Right renal cortex interstitium (tissue), 3 donors: Measurements from ENCODE around the gene MYADML2. TPM values are rescaled to one million over a fixed set of nuclear protein-coding genes. Genes with fewer than 3 reads are reported as not detected.
"Not testable (repeated sequence)": the region's sequence is repeated elsewhere in the genome, so short reads cannot be mapped to it uniquely, and the experiment has no call there.

Experiments used
- DNase-seq, 3 donors: peaks; one replicate each; pipeline ENCODE4 v3.0.0-alpha.2; 2013; ENCODE audit warnings: low read depth in 3 of 3, low spot score in 2 of 3
- polyA plus RNA-seq, 3 donors: library from polyadenylated mRNA; unstranded; fragments of 120-200 nt; gene quantifications; one replicate each; pipeline ENCODE4 v1.2.1, GENCODE V29; 2013; ENCODE audit not compliant: insufficient read length in 3 of 3

The MYADML2 gene
- polyA plus RNA-seq, 3 donors, result 0.07 to 0.08 TPM; not detected in 1

DNA sequence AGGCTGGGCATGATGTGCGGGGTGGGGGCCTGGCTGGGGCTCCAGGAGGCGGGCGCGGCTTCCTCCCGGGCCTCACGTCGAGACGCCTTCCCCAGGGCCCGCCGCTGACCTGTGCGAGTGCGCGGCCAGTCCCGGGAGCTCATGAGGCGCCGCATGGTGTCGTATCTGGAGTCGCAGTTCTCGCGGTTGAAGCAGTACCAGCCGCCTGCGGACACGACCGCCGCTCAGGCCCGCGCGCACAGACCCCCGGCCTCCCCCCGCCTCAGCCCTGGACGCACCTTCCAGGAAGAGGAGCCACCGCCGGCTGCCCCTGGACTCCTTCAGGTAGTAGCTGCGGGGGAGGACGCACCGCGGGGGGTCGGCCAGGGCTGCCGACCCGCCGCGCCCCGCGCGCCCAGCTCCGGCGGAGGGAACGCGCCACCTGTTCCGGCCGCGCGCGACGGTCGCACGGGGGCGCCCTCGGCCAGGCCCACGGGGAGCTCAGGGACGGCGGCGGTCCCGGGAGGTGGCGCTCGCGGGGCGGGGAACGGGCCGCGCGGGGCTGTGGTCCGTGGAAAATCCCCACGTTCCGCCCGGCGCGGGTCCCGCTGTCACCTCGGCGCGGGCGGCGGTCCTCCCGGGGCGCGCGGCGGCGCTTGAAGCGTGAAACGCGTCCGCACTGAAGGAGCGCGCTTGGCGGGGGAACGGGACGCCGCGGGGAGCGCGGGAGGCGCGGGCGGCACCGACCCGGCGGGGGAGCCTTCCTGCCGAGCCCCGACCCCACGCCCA is 12.5 kb upstream of the MYADML2 start:
- DNase-seq, result no peak

DNA sequence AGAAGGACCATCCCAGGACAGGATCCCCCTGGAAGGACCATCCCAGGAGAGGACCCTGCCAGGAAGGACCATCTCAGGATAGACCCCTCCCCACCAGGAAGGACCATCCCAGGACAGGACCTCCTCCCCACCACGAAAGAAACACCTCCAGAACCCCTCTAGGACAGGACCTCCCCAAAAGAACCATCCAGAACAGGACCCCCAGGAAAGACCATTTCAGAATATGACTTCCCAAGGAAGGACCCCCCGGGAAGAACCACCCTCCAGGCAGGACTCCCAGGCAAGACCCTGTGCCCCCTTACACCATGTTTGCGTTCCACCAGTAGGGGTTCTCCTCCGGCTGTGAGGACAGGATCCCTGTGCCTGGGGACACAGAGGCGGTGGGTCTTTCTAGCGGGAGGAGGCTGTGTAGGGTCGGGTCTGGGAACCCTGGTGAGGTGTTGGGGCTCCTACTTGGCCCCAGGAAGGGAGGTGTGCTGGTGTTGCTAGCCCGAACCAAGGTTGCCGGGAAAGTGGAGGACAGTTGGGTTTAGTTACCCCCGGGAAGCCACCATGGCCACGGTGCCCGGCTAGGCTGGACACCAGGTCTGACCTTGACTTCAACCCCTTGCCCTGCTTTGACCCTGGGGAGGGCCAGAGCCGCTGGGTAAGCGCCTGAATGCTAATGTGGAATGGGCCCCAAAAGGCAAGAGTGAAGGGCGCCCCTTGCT is 11.8 kb upstream of the MYADML2 start:
- DNase-seq, result no peak

DNA sequence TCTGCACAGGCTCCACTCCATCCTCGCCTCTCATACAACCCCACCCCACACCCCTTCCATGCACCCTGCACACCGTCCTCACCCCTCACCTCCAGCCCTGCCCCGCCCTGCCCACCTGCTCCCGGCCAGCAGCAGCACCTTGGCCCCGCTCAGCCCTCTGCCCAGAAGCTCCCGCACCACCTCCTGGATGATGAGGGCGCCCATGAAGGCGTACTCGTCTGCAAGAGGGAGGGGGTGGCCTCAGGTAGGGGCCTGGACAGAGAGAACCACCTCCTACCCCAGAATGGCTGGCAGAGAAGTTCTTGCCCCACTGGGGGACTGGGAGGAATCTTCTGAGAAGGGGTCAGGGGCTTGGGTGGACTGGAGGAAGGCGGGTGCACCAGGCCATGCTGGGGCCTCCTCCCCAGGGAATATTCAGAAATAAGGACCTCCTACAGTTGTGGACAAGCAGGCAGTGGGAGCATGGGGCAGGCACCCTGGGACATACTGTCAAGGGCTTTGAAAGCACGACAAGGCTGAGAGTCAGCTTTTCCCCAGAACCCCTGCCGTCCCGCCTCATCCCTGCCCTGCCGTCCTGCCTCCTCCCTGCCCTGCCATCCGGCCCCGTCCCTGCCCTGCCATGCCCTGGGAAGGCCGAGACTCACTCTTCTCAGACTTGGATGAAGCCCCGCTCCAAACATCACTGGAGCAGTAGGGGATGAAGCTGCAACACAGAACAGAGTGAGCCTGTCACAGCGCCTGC is 10.8 kb upstream of the MYADML2 start:
- no peak for DNase-seq

DNA sequence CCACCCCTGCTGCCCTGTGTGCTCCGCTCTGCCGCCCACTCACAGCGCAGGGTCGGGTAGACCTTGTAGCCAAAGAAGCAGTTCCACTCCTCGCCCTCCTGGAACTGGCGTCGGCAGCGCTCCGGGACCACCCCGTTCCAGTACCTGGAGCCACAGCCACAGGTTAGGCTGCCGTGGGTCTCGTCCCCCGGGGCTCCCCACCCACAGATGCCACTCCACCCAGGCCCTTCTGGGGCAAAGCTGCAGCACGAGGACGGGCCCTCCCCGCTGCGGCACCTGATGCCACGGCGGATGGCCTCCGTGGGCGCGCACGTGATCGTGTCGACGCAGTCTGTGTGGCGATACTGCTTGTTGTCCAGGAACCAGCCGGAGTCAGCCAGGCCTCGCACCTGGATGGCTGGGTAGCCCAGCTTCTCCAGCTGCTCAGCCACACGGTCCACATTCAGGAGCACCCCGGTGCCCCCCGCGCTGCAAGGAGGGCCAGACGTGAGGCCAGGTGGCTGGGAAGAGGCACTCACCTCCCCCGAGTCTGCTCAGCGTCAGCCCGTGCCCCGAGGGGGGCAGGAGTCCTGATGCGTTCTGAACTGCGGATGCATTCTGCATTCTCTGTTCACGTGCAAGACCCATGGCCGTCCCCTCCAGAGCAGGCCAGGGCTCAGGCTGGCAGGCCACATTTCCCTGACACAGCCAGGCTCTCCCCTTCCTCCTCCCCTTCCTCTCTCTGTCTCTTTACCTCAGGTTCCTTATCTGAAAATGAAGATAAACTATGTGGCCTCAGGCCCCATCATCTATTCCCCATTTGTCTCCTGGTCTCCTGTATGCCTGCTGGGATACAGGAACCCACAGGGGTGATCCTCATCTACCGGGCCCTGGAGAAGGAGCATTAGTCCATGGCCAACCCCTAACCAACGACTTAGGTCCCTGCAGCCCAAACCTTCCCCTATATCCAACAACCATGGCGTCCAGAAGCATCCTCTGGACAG is 9.9 kb upstream of the MYADML2 start:
- no peak for DNase-seq

DNA sequence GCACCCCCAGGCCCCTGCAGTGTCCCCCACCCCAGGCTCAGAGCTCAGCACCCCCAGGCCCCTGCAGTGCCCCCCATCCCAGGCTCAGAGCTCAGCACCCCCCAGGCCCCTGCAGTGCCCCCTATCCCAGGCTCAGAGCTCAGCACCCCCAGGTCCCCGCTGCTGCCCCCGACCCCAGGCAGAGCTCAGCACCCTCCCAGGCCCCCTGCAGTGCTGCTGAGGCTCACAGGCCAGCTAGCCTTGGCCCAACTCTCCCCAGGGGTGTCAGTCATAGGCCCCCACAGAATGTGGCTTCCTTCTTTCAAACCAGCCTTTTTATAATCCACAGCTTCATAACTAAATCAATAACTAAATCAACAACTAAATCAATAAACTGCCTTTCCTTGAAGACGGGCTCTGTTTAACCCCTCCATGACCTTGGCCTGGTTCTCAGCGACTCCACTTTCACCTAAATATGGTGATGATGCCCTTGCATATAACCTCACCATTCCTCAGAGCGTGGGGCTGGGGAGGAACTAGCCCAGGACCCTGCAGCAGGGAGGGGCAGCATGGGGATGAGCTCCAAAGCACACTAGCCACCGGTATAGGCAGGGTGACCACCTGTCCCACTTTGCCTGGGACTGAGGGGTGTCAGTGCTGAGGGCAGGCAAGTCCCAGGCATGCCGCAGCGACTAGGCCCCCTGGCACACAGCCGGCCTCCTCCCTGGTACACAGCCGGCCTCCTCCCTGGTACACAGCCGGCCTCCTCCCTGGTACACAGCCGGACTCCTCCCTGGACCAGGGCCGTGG is 8.9 kb upstream of the MYADML2 start:
- DNase-seq, result no peak

DNA sequence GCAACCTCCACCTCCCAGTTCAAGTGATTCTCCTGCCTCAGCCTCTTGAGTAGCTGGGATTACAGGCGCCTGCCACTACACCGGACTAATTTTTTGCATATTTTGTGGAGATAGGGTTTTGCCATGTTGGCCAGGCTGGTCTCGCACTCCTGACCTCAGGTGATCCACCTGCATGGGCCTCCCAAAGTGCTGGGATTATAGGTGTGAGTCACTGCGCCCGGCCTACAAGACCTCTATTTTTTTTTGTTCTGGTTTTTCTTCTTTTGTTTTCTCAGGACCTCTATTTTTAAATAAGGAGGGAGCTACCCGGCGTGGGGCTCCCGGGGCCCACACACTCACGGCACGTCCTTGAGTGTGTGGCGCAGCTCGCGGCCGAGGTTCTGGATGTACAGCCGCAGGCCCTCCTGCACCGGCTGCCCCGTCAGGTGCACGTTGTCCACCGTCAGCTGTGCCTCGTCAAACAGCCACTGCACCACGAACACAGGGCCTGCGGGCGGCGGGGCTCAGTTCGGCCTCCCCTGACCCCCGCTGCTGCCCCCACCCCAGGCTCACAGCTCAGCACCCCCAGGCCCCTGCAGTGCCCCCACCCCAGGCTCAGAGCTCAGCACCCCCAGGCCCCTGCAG is 8.1 kb upstream of the MYADML2 start:
- no peak for DNase-seq

DNA sequence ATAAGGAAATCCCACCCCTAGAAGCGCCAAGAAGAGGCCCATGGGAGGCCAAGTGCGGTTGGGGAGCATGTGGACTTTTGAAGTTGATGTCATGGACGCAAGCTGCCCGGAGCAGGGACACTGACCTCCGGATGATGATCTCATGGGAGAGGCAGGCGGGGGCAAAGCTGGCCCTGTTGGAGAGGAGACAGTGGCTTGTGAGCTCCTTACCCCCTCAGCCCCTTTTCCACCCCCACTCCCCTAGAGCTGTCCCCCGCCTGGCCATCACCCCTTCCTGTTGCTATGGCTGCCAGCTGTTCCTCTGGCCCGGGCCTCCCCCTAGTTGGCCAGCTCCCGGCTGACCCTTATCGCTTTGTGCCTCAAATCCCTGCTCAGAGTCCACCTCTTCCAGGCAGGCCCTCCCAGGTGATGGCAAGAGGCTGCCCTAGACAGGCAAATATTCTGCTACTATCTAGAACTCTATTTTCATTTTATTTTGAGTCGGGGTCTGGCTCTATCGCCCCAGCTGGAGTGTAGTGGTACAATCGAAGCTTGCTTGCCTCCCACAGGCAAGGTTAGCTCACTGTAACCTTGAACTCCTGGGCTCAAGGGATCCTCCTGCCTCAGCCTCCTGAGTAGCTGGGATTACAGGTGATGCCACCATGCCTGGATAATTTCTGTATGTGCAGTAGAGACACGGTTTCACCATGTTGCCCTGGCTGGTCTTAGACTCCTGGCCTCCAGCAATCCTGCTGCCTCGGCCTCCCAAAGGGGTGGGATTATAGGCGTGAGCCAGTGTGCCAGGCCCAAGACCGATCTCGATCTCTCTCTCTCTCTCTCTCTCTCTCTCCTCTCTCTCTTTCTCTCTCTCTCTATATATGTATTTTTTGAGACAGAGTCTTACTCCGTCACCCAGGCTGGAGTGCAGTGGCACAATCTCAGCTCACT is 7.4 kb upstream of the MYADML2 start:
- no peak for DNase-seq

DNA sequence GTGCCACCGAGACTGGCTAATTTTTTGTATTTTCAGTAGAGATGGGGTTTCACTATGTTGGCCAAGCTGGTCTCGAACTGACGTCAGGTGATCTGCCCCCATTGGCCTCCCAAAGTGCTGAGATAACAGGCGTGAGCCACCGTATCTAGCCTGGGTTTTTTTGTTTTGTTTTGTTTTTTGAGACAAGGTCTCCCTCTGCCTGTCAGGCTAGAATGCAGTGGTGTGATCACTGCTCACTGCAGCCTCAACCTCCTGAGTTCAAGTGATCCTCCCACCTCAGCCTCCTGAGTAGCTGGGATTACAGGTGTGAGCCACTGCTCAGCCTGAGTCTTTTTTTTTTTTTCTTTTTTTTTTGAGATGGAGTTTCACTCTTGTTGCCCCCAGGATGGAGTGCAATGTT is 6.4 kb upstream of the MYADML2 start:
- DNase-seq, result not testable (repeated sequence)

DNA sequence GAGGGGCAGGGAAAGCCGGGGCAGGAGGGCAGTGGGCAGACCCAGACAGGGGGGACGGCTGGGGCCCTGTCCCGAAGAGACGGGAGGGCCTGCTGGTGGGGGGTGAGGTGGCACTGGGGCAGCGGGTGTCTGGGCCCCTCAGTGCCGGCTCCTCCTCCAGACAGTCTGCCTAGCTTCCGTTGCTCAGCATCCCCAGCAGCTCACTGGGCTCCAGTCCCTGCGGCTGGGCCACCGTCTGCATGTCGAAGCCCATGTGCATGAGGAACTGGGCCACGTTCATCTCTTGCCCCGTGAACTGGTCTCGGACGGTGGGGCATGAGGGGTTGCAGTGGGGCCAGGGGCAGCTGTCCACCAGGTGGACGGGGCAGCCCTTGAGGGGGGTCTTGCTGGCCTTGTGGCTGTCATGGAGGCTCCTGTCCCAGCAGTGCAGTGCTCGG is 5.8 kb upstream of the MYADML2 start:
- DNase-seq, result no peak

DNA sequence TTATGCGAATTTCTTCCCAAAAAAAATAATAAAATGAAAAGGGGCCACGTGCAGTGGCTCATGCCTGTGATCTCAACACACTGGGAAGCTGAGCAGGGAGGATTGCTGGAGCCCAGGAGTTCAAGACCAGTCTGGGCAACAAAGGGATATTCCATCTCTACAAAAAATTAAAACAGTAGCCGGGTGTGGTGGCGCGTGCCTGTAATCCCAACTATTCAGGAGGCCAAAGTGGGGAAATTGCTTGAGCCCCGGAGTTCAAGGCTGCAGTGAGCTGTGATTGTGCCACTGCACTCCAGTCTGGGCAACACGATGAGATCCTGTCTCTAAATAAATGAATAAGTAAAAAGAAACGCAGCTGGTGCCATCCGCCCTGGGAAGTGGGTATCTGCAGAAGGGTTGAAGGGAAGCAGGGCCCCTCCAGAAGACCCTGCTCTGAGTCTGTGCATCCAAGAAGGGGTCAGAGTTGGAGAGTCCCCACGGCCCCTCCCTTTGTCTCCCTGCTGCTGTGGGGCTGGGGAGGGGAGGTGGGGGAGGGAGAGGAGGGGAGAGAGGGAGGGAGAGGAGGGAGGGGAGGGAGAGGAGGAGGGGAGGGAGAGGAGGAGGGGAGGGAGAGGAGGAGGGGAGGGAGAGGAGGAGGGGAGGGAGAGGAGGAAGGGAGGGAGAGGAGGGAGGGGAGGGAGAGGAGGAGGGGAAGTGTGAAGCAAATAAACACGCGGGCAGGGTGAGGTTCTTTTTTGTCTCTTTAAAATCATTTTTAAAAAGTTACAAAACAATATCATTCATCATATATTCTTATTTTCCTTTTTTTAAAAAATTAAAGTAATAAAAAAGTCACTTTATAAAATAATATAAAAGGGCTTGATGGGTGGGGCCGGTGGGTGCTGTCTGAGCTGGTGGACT is 5.0 kb upstream of the MYADML2 start:
- no peak for DNase-seq

DNA sequence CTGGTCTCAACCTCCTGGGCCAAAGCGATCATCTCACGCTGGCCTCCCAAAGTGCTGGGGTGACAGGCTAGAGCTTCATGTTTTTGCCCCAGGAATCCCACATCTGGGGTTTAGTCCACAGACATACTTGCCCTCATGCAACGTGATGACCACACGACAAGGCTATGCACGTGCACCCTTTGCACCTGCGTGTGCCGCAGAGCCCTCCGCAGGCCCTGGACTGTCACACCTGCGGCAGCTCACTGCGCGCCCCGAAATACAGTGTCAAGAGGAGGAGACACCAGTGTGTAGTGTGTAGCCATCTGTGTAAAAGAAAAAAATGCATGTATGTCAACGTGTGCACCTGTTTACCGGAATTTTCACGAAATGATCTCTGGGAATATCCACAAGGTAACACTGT is 3.5 kb upstream of the MYADML2 start:
- no peak for DNase-seq

DNA sequence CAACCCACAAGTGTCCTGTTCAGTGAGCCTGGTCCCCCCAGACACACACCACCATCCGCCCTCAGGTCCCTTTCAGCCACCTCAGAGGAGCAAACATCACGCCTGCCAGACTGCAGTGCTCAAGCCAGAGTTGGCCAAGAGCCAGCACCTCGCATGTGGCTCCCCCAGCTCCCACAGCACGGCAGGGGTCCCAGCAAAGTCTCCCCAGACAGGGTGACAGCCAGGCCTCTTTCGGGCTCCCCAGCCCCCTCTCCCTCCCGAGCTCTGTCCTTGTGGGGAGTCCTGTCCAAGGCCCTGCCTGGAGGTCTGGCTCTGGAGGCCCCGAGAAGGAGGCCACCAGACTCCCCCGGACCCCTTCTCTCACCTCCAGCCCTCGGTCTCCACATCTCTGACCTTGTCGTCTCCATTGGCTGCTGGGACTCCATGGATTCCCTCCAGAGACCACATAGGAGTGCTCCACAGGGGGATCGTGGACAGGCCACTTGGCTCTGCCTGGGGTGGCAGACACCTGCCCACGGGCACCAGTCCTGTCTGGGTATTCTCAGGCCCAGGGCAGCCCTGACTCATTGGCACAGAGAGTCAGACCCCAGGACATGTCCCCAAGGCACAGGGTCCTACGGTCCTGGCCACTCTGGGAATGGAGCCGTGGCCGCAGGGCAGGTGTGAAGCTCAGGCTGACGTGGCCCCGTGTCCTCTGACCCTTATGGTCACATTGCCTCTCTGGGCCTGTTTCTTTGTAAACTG is 1.8 kb upstream of the MYADML2 start:
- no peak for DNase-seq

DNA sequence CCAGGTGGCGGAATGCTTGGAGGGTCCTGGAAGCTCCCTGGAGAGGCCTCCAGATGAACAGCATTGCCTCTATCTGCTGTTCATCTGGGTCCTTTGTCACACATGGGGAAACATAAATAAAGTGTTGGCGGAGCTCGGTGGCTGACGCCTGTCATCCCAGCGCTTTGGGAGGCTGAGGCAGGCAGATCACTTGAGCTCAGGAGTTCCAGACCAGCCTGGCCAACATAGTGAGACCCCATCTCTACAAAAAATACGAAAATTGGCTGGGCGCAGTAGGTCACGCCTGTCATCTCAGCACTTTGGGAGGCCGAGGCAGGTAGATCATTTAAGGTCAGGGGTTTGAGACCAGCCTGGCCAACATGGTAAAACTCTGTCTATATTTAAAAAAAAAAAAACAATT is 2.2 kb downstream of the MYADML2 start:
- no peak for DNase-seq

DNA sequence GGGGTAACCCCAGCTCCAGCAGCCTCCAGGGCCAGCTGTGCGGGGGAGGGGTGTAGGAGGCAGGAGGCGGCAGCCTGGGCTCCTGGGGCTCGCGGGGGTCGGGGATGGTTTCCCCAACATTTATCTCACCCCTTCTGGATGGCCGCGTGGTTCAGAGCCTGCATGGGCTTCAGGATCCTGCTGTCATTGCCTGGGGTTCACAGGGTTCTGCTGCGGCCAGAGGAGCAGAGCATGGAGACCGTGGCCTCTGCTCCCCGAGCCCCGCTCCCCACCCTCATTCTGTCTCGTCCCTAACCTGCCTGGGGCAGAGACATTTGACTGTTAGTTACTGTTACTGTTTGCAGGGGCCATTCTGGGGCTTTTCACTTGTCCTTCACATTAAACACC is 4.9 kb downstream of the MYADML2 start:
- DNase-seq, result no peak

DNA sequence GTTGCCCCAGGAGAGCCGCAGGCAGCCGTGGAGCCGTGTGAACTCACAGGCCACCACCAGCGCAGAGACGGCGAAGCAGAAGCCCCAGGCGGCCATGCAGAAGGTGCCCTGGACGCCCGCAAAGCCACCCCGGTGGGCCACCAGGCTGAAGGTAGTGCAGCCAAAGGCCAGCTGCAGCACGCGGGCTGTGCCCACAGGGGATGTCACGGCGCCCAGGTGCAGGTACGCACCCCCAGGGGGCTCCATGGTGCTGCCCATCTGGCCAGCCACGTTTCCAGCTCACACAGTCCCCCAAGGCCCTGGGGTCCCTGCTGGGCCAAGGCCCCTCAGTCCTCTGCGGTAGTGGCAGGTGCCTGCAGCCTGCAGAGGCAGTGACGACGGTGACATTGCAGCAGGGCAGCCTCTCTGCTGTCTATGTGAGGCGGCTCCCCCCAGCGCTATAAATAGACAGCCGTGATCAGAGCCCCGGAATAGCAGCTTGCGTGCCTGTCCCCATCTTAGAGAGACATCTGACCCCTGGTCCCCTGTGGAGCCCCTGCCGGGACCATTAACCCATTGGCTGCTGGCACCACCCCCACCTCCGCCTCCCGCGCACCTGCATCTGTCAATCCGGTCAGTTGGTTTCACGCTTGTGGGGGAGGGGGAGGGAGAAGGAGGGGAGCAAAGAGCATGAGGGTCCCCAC is 5.4 kb downstream of the MYADML2 start:
- no peak for DNase-seq
